Tibial artery (tissue), 4 donors: ENCODE data around the gene LOXL4.

ENCODE experiments used
- DNase-seq, 2 donors: peaks; one replicate each; pipeline ENCODE4 v3.0.0-alpha.2; 2019
- H3K27ac ChIP-seq, 2 donors: fragments of 200-600 bp; sonication (generic) in 1 of 2; 1 replicate in 1 of 2; 2 replicates in 1 of 2; pipeline ENCODE4 v1.5.1; 2018 to 2019; ENCODE audit warnings: mild to moderate bottlenecking in 1 of 2
- H3K27me3 ChIP-seq, 2 donors: fragments of 200-600 bp; sonication (generic) in 1 of 2; one replicate each; pipeline versions ENCODE4 v1.5.1 to v1.6.0; 2016 to 2019
- H3K36me3 ChIP-seq, 3 donors: fragments of 200-600 bp; sonication (generic) in 2 of 3; one replicate each; pipeline ENCODE4 v1.5.1; 2016 to 2019; ENCODE audit warnings: mild to moderate bottlenecking in 2 of 3
- H3K4me1 ChIP-seq, 4 donors: fragments of 200-600 bp; sonication (generic) in 2 of 4; 1 replicate in 3 of 4; 2 replicates in 1 of 4; pipeline ENCODE4 v1.5.1; 2016 to 2019
- H3K4me3 ChIP-seq, 2 donors: fragments of 200-600 bp; sonication (generic) in 1 of 2; 1 replicate in 1 of 2; 2 replicates in 1 of 2; pipeline ENCODE4 v1.5.1; 2018 to 2019; ENCODE audit warnings: mild to moderate bottlenecking in 2 of 2
- H3K9me3 ChIP-seq, 3 donors: fragments of 200-600 bp; sonication (generic) in 1 of 3; one replicate each; pipeline ENCODE4 v1.5.1; 2016 to 2019
- CTCF ChIP-seq, 2 experiments: fragments of 200-600 bp in 1 of 2; fragments of 450-650 bp in 1 of 2; IDR thresholded peaks; one replicate each; pipeline ENCODE4 v1.5.1; 2017 to 2019; ENCODE audit warnings: antibody characterized with exemption in 2 of 2, mild to moderate bottlenecking in 1 of 2, moderate library complexity in 1 of 2
- intact Hi-C: fragments of 100-400 bp; cut with DNase I; formaldehyde crosslinking; loops from one replicate; pipeline ENCODE4 v1.15.0; 2023; ENCODE audit warnings: low total_unique reads

LOXL4 gene

GRCh38 chr10:98312822-98313221 lies 44.8 kb upstream of the LOXL4 start:
- intact Hi-C loops = loop anchor here (5.0 kb wide), 2 partner anchors 51 to 66 kb away; no protein-coding TSS in a partner anchor
- Histone ChIP-seq H3K27ac (peak overlapping the region in 1 of 2 donors; percentile 45), H3K4me3 (no peak overlapping the region), H3K9me3 (no peaks in the 10 kb centered on the region), H3K4me1 (peaks cover 0 to 50% (median 34%) of the 10 kb centered on the region in 4 donors), H3K36me3 (no peaks in the 10 kb centered on the region), H3K27me3 (peaks cover 0 to 4% of the 10 kb centered on the region in 2 donors)
- no peak for DNase-seq
- no peak for TF ChIP-seq CTCF (IDR thresholded peaks at IDR 0.05)

- no peak for TF ChIP-seq CTCF (IDR thresholded peaks at IDR 0.05)
- DNase-seq = no peak
- Histone ChIP-seq H3K27ac (no peak overlapping the region), H3K4me1 (peaks cover 0 to 50% (median 34%) of the 10 kb centered on the region in 4 donors), H3K27me3 (peaks cover 0 to 4% of the 10 kb centered on the region in 2 donors), H3K9me3 (no peaks in the 10 kb centered on the region), H3K36me3 (no peaks in the 10 kb centered on the region), H3K4me3 (no peak overlapping the region)
- intact Hi-C loops = loop anchor here (5.0 kb wide), 2 partner anchors 50 to 65 kb away; no protein-coding TSS in a partner anchor
Measured at GRCh38 chr10:98312349-98312748, 44.4 kb upstream of the LOXL4 start.

- DNase-seq = no peak
- Histone ChIP-seq H3K27me3 (peaks cover 0 to 4% of the 10 kb centered on the region in 2 donors), H3K9me3 (no peaks in the 10 kb centered on the region), H3K4me1 (peaks cover 0 to 37% (median 29%) of the 10 kb centered on the region in 4 donors), H3K36me3 (no peaks in the 10 kb centered on the region), H3K4me3 (no peak overlapping the region), H3K27ac (no peak overlapping the region)
- intact Hi-C loops = loop anchor here (5.0 kb wide), 2 partner anchors 48 to 63 kb away; no protein-coding TSS in a partner anchor
- no peak for TF ChIP-seq CTCF (IDR thresholded peaks at IDR 0.05)
Measured at GRCh38 chr10:98310701-98311100, 42.7 kb upstream of the LOXL4 start.

- Histone ChIP-seq H3K36me3 (no peaks in the 10 kb centered on the region), H3K27me3 (peaks cover 0 to 4% of the 10 kb centered on the region in 2 donors), H3K4me3 (peak overlapping the region in 1 of 2 donors; percentile 5), H3K9me3 (no peaks in the 10 kb centered on the region), H3K4me1 (peaks cover 0 to 28% (median 23%) of the 10 kb centered on the region in 4 donors), H3K27ac (no peak overlapping the region)
- peak; percentile 87 to 89 for TF ChIP-seq CTCF (IDR thresholded peaks at IDR 0.05)
- intact Hi-C loops = loop anchor here (5.0 kb wide), 3 partner anchors 47 to 137 kb away; no protein-coding TSS in a partner anchor
- DNase-seq = peak; percentile 61 to 84
Measured at GRCh38 chr10:98309366-98310355, 41.7 kb upstream of the LOXL4 start.

GRCh38 chr10:98308669-98309365 lies 40.8 kb upstream of the LOXL4 start:
- no peak for TF ChIP-seq CTCF (IDR thresholded peaks at IDR 0.05)
- Histone ChIP-seq H3K4me1 (peaks cover 0 to 21% (median 15%) of the 10 kb centered on the region in 4 donors), H3K36me3 (no peaks in the 10 kb centered on the region), H3K27me3 (peaks cover 0 to 4% of the 10 kb centered on the region in 2 donors), H3K9me3 (no peaks in the 10 kb centered on the region), H3K27ac (no peak overlapping the region), H3K4me3 (peak overlapping the region in 1 of 2 donors; percentile 5)
- intact Hi-C loops = loop anchor here (5.0 kb wide), 1 partner anchor 137 kb away; no protein-coding TSS in a partner anchor
- no peak for DNase-seq
